NB4 (cell line): ENCODE measurements around the gene CSNK2A1.

Experiments
- DNase-seq: peaks from one replicate; pipeline ENCODE4 v3.0.0; 2010; ENCODE audit warnings: low read depth
- H3K4me3 ChIP-seq: one replicate; pipeline ENCODE4 v1.5.1; 2011; ENCODE audit warnings: mild to moderate bottlenecking, low read depth, low read length, moderate library complexity
- CTCF ChIP-seq: IDR thresholded peaks from one replicate; pipeline ENCODE4 v1.5.1; 2012; ENCODE audit warnings: low read depth, low read length
- MAX ChIP-seq: IDR thresholded peaks from 2 replicates; pipeline ENCODE4 v1.6.1; 2011; ENCODE audit warnings: low read depth, low read length
- MYC ChIP-seq: IDR thresholded peaks from 2 replicates; pipeline ENCODE4 v1.6.1; 2011; ENCODE audit warnings: low read depth, low read length
- POLR2A ChIP-seq: IDR thresholded peaks from 2 replicates; pipeline ENCODE4 v1.6.1; 2011; ENCODE audit warnings: mild to moderate bottlenecking; ENCODE audit not compliant: insufficient read length; ENCODE audit errors: extremely low read depth

The CSNK2A1 gene

GRCh38 chr20:507761-508332, 35.7 kb downstream of the CSNK2A1 start:
- H3K4me3 ChIP-seq = no peak overlapping the region
- TF ChIP-seq MYC = no peak
- no peak for TF ChIP-seq POLR2A
- TF ChIP-seq CTCF = no peak
- no peak for TF ChIP-seq MAX
- DNase-seq = no peak

GRCh38 chr20:507006-507758, 36.4 kb downstream of the CSNK2A1 start:
- no peak for TF ChIP-seq MAX
- no peak for TF ChIP-seq POLR2A
- TF ChIP-seq CTCF = no peak
- no peak for TF ChIP-seq MYC
- no peak for DNase-seq
- no peak overlapping the region for H3K4me3 ChIP-seq

GRCh38 chr20:504632-505075, 38.9 kb downstream of the CSNK2A1 start:
- TF ChIP-seq MYC = no peak
- TF ChIP-seq MAX = no peak
- no peak for TF ChIP-seq POLR2A
- no peak for TF ChIP-seq CTCF
- H3K4me3 ChIP-seq = no peak overlapping the region
- DNase-seq = no peak

- no peak overlapping the region for H3K4me3 ChIP-seq
- no peak for DNase-seq
- TF ChIP-seq CTCF (no peak), POLR2A (no peak), MAX (no peak), MYC (no peak)
Measured at GRCh38 chr20:503048-503737, 40.4 kb downstream of the CSNK2A1 start.

GRCh38 chr20:497979-498378, 45.6 kb downstream of the CSNK2A1 start:
- DNase-seq = no peak
- no peak overlapping the region for H3K4me3 ChIP-seq
- TF ChIP-seq MYC = no peak
- TF ChIP-seq CTCF = no peak
- TF ChIP-seq MAX = no peak
